Iris pigment epithelial cell (primary cell): ENCODE results near the gene MLEC.

ENCODE experiments used
- DNase-seq: peaks from one replicate; pipeline ENCODE4 v3.0.0-alpha.2; 2011; ENCODE audit warnings: low read depth

MLEC gene, protein sequence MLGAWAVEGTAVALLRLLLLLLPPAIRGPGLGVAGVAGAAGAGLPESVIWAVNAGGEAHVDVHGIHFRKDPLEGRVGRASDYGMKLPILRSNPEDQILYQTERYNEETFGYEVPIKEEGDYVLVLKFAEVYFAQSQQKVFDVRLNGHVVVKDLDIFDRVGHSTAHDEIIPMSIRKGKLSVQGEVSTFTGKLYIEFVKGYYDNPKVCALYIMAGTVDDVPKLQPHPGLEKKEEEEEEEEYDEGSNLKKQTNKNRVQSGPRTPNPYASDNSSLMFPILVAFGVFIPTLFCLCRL

DNA sequence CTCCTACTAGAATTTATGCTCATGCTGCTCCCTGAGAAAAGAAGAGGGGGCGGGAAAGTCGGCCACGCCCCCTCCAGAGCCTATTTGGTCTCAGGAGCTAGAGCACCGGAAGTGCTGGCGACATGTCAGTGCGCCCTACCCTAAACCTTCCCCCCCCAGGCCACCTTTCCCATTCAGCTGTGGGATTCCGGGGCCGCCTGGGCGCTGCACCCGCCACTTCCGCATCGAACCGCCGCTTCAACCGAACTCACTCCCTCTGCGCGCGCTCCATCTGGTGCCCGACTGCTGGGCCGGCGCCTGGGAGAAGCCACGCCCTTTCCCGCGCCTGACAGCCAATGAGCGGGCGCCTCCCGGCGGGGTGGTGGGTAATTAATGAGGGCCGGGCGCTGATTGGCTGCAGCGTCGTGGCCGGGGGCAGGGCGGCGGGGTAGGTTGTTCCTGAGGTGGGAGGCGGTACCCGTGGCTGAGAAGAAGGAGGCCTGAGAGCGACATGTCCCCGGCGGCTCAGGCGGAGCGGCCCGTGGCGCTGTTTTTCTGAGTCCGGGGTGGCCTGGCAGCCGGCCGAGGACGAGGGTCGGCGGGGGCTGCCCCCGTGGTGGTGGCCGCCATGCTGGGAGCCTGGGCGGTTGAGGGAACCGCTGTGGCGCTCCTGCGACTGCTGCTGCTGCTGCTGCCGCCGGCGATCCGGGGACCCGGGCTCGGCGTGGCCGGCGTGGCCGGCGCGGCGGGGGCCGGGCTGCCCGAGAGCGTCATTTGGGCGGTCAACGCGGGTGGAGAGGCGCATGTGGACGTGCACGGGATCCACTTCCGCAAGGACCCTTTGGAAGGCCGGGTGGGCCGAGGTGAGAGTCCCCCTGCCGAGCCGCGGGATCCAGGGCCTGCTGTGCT lies at the start of gene MLEC:
Gene MLEC, plus strand, starts transcription at position 460 of the 888 bp plus-strand sequence. Its CDS starts 148 bp downstream, at position 608.
- peak; percentile 94 for DNase-seq

DNA sequence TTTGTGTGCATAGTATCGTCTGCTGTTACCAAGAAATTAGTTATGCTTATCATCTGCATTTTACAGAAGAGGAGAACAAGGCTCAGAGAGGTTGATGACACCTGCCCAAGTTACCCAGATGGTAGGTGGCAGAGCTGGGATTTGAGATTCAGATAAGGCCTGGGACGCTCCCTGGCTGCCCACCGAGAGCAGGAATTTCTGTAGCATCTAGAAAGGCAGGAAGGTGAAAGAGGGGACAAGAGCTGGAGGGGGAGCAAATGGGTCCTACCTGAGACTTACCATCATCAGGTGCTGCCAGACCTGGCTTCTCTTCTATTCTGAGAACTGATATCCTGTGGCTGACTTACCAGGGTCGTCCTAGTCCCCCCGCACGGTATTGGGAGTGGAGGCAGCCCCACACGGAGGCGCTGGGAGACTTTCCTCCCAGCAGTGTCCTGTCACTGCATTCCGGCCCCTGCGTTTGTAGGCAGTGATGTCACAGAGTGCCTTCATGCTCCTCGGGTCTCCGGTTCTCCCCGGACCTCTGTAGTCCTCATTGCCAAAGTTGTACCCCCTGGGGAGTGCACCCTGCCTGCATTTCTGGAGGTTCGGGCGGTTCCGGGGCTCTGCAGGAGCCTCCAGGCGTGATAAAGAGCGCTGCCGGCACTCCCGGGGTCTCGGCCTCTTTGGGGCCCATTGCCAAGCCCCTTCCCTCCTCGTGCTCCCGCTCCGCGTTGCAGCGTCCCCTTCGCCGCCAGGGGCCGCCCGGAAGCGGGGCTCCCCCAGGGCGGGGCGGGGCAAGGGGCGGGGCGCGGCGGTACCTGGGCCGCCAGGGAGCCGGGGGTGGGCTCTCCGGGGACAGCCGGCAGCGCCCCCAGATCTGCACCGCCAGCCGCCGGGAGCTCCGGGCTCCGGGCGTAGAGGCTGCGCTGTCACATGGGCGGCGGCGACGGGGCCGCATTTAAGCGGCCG lies 46.9 kb upstream of the MLEC start, which contains the start of gene CABP1:
Gene CABP1, plus strand, starts transcription at position 856 of the 951 bp plus-strand sequence. Its CDS starts 60 bp downstream, at position 916.
- no peak for DNase-seq

DNA sequence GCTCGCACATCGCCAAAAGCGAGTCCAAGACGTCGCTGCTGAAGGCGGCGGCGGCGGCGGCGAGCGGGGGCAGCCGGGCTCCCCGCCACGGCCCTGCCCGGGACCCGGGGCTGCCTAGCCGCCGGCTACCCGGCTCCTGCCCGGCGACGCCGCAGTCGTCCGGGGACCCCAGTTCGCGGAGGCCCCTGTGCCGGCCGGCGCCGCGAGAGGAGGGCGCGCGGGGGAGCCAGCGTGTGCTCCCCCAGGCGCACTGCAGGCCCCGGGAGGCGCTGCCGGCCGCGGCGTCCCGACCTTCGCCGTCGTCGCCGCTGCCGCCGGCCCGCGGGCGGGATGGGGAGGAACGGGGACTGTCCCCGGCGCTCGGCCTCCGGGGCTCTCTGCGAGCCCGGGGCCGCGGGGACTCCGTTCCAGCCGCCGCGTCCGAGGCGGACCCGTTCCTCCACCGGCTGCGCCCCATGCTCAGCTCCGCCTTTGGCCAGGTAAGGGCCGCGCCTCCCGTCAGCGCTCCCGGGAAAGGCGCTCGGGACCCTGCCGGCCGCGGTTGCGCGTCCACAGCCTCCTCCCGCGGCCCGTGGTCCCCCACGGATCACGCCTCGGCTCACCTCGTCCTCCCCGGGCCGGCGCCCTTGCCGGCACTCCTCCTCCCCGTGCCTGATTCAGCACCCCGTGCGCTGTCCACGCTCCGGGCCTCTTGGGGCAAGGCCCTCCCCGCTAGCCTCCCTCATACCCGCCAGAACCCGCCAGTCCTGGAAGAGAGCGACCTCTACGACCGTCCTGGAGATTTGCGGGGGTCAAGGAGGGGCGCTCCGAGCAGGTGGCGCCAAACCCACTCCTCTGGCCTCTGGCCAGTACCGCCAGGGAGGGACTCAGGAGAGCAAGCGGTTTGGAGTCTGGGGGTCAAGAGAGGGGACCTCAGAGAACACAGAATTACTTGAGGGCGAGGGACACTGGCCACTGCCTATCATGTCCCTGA lies 45.8 kb upstream of the MLEC start:
- peak; percentile 70 for DNase-seq

DNA sequence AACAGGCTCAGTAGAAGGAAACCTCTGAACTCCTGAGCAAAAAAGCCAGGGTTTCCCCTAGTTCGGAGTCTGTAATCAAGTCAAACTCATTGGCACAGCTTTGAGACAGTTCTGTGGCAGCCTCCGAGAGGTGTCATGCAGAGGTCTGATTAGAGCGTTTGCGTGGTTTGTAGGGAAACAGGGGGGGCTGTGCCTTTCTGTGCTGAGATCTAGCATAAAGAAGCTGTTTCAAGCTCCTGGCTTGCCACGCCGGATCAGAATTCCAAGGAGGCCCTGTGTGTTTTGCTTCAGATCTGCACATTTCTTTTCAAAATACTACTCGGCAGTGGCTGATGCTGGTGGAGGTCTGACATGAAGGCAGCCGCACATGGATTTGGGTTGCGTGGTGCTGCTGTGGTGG lies 44.8 kb upstream of the MLEC start:
- no peak for DNase-seq

DNA sequence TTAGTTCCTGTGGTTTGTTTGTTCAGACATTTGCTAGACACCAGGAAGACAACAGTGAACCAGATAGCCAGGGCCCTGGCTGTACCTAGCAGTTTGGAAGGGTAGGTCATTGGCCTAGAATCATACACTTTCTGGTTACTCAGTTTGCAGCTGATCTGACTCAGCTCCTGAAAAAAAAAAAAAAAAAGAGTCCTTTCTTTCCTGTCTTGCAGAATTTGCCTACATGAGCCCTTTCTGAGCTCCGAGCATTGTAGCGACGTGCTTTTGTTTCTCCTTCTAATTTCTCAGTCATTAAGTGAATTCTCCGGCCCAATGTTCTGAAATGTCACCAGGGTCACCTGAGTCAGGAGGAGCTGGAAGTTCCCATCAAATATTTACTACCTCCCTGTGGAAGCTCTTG lies 44.1 kb upstream of the MLEC start:
- no peak for DNase-seq

DNA sequence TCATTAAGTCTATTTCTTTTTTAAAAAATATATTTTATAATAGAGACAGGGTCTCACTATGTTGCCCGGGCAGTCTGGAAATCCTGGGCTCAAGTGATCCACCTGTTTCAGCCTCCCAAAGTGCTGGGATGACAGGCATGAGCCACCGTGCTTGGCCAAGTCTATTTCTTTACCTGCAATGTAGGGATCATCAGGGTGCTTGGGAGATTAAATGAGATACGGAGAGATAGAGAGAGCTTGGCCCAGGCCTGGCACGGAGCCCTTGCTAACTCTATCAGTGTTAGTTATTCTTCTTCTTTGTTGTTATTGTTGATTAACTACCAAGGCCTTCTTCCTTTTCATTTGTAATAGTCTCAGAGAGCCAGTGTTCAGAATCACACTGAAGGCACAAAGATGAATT lies 43.4 kb upstream of the MLEC start:
- DNase-seq = no peak

DNA sequence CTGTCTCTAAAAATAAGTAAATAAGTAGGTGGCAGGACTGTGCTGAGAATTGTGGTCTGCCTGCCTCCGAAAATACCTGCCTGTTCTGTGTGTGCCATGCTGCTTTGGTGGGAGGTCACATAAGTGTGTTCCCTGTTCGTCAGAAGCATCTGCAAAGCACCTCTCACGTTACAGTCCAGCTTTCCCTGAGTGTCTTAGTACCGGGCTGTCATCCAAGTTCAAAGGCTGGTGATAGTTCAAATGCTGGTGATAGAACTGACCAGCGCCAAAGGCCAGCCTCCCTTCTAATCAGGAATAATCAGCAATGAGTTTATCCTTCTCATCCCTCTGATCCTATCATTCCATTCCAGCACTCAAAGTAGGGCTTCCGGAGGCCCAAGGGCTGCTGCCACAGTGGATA lies 40.9 kb upstream of the MLEC start:
- DNase-seq = no peak

DNA sequence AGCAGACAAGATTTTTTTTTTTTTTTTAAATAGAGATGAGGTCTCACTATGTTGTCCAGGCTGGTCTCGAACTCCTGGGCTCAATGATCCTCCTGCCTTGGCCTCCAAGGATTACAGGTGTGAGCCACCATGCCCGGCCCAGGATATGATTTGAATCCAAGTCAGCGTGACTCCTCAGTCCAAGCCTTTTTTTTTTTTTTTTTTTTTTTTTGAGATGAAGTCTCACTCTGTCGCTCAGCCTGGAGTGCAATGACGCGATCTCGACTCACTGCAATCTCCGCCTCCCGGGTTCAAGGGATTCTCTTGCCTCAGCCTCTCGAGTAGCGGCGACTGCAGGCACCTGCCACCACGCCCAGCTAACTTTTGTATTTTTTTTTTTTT lies 39.6 kb upstream of the MLEC start:
- DNase-seq = no peak

DNA sequence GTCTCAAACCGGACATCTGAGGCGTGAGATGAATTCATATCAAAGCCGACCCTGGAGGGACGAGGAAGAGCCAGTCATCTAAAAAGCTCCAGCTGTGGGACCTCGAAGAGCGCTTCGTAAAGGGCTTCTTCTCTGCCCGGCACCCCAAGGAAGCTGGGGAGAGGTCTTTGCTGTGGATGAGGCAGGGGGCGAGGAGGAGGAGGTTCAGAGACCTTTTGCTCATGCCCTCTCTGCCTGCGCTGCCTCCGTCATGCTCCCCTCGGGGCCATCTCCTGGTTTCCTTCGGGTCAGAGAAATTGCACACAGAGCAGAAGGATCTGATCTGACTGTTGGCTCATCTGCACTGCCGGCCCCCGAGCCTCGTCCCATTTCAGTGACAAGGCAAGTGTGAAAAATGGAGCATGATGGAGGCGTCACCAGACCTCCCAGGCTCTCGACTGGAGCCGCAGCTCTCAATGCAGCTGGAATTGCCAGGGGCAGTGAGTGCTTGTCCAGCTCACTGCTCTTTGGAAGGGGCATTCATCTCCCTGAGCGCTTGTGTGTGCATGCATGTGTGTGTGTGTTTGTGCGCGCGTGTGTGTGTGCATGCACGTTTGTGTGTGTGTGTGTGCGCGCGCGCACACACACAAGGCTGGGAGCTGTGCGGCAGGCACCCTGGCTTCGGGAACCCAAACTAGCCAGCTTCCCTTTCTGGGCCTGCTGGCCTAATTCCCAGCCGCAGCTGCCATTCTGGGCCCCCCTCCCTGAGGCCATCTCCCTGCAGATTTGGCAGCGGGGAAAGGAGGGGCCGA lies 37.3 kb upstream of the MLEC start:
- DNase-seq = no peak

DNA sequence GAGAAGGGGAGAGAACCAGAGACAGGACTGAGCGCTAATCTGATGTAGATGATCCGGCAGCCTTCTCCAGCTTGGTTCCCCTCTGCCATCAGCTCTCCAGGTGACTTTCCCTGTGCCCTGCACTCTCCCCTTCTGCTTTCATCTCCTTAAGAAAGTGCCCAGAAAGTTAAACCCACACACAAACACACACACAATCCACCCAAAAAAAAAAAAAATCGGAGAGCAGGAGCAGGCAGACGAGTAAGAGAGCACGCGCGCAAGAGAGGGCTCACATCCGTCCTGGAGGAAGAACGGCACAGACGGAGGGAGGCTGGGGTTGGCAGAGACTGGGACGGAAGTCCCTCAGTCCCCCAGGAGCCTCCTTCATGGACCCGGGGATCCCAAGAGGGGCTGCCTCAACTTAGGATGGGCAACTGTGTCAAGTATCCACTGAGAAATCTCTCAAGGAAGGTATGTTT lies 36.7 kb upstream of the MLEC start:
- no peak for DNase-seq

DNA sequence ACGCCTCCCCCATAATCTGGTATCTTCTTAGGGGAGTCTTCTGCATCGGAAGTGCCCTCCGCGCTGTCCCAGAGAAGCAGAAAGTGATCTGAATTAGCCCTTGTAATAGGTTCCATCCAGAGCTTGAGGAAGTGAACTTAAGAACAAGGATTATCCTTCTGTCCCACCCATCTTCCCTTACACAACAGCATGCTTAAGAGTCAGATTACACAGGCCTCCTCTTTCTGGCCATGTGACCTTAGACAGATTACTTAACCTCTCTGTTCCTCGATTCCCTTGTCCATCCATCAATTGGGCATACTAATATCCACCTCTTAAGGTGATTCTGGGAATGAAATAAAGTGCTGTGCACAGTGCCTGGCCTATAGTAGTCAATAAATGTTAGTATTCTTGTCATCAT lies 35.1 kb upstream of the MLEC start:
- peak; percentile 85 for DNase-seq

DNA sequence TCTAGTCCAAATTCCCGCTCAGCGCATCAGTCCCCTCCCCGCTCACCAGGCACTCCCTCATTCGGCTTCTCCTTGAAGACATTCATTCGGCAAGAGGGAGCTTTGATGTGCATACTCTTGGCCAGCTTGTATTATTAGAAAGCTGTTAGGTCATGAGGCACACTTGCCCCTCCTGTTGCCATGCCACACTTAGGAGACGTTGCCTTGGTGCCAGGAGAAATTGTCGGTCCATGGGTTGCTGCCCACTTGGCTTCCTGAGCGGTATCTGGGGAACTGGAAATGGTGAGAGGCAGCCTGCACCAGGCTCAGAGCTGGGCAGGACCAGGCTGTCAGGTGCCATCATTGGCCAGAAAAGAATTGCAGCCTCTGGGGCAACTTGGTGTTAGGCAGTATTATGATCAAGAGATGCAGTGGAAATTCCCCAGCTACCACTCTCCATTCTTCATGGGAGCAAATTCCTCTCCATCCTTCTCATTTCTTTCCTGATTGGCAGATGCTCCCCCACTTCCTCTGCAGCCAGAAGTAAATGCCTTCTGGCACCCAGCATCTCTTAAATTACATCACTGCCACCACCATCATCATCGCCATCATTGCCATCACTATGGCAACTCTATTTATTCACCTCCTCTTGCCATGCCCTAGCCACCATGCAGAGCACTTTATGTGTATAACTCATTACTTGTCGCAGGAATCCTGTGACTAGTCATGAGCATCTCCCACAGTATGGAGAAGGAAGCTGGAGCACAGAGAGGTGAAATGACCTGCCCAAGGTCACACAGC lies 34.1 kb upstream of the MLEC start:
- no peak for DNase-seq

DNA sequence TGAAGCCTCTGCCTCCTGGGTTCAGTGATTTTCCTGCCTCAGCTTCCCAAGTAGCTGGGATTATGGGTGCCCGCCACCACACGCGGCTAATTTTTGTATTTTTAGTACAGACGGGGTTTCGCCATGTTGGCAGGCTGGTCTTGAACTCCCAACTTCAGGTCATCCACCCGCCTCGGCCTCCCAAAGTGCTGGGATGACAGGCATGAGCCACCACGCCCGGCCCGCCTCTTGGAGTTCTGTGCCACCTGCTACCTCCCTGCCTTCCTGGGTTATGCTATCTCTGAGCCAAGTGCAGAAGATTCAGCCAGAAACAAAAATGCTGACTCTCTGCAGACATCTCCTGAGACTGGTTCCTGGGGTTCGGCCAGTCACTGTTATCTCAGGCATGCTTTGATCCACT lies 33.3 kb upstream of the MLEC start:
- no peak for DNase-seq

DNA sequence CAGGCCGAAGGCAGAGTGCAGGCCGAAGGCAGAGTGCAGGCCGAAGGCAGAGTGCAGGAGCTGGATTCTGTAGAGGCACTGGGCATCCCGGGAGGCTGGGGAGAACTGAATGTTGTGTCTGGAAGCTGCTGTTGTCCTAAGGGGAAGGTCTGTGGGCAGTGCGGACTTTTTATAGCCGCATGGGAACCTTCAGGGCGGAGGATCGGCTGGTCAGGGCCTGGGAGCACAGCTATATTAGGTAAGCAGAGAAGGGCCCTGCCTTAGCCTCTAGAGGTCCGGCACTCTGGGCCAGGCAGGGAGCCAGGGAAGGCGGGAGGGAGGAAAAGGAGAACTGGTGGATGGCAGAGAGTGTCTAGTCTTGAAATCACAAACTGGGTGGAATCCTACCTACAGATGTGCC lies 32.3 kb upstream of the MLEC start:
- DNase-seq = no peak

DNA sequence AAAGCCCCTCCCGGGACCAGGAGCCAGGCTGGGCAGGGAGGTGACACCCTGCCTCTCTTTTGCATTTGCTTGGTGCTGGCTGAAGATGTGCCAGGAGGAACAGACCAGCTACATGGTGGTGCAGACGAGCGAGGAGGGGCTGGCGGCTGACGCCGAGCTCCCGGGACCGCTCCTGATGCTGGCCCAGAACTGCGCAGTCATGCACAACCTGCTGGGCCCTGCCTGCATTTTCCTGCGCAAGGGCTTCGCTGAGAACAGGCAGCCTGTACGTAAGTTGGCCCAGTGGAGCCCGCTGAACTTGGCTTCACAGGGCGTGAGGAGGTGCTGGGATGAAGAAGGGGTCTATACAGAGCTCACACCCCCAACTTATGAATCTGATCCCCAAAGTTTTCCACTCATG lies 30.9 kb upstream of the MLEC start:
- DNase-seq = no peak

DNA sequence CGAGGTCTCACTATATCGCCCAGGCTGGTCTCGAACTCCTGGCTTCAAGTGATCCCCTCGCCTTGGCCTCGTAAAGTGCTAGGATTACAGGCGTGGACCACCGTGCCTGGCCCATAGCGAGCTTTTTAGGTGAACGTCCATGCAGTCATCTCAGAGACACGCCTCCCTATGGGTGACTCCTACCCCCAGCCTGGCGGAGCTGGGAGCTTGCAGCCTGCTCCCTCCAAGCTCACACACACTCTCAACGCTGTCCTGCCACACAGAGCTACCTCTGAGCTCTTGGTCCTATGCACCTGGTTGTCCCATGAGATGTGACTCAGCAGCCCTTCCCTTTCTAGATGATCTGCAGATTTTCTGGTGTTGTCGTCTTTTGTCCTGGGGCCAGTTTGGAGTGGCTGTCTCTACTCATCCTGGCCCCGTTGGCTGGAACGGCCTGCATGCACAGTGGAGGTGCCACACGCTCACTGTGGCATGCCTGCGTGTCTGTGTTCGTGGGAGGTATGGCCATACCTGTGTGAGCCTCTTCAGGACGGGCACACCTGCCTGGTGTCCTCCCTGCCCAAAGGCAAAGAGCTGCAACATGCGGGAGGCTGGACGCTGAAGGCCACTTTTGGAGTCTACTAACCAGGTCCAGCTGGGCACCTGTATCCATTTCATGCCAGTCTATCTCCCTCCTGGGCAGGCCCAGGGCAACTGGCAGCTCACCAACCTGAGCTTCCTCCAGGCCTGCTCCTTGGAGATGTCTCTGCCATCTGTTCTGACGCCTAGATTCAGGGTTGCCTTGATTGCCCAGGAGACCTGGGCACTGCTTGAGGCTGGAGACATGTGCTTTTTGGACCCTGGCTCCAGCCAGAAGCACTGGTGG lies 28.4 kb upstream of the MLEC start:
- no peak for DNase-seq

DNA sequence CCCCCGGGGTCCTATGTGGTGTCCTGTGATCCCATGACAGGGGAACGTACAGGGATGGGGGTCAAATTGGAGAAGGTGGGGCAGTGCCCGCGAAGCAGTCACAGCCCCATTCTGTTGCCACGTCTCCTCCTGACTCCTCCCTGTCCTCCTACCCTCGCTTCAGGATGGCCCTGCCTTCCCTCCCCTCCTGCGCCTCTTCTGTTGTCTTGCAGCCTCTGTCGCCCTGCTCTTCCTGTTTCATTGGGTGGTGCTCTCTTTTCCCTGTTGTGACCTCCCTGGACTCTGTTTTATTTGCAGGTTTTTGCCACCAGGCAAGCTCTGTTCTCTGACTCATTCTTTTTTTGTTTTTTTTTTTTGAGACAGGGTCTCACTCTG lies 27.8 kb upstream of the MLEC start:
- no peak for DNase-seq

DNA sequence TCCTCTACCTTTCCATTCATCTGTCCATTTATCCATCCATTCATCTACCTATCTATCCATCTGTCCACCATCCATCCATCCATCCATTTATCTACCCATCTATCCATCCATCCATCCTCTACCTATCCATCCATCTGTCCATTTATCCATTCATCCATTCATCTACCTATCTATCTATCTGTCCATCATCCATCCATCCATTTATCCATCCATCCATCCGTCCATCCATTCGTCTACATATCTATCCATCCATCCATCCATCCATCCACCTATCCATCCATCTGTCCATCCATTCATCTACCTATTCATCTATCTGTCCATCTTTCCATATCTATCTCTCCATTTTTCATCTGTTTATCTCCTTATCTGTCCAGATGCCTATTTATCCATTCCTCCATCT lies 25.5 kb upstream of the MLEC start:
- DNase-seq = no peak
